ENCODE data around the gene PLA2G7. TPM values are rescaled to one million over a fixed set of nuclear protein-coding genes. Genes with fewer than 3 reads are reported as not detected.

The PLA2G7 gene
- total and polyA plus RNA-seq, 2 donors (not counting 3 experiments of a cell fraction or from before 2014, with no cell fraction given) = not detected

DNA sequence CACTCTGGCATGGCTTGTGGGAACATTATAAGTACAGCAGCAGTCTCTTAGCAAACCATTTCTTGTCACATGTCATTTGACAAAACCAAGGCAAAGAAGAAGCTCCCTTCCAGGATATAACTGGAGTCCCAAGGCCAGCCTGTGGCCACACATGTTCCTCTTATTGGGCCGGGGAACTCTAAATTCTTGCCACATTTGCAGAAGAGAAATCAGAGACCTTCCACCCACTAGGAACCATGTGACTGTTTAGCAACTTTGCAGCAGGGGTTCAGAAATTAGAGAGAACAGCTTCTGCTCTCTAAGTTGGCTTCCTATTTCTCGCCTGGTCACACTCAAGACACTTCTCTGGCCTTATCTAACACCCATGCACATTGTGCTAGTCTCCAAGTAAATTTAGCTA lies 37.6 kb upstream of the PLA2G7 start:
- Histone ChIP-seq H3K9me1 (replicated peaks; ENCODE audit: control insufficient read depth, extremely low read depth, insufficient read depth, low read length) (no peaks in the 10 kb centered on the region), H3K79me2 (ENCODE audit: control insufficient read depth, insufficient read depth, low read length) (no peaks in the 10 kb centered on the region), H2AFZ (ENCODE audit: low read depth, low read length) (no peak overlapping the region), H3K27ac (ENCODE audit: insufficient read depth, low read depth, low read length) (no peak overlapping the region), H3K4me3 (replicated peaks in 1 of 3; ENCODE audit: insufficient read depth in 1 of 3, low read depth in 1 of 3, low read length in 3 of 3) (no peak overlapping the region), H3K4me2 (ENCODE audit: insufficient read depth, low read length) (no peak overlapping the region), H3K27me3 (ENCODE audit: control insufficient read depth in 2 of 2, insufficient read depth in 2 of 2, low read length in 2 of 2) (peaks cover 0 to 2% of the 10 kb centered on the region in 2 experiments), H3K4me1 (ENCODE audit: control insufficient read depth, extremely low read depth, insufficient read depth, low read length) (no peaks in the 10 kb centered on the region), H3K9me3 (replicated peaks; ENCODE audit: control insufficient read depth, insufficient read depth, low read length) (no peaks in the 10 kb centered on the region), H4K20me1 (replicated peaks; ENCODE audit: control insufficient read depth, extremely low read depth, insufficient read depth, low read length) (no peaks in the 10 kb centered on the region), H3K36me3 (ENCODE audit: control insufficient read depth in 2 of 2, extremely low read depth in 1 of 2, insufficient read depth in 2 of 2, low read length in 2 of 2) (no peaks in the 10 kb centered on the region), H3K9ac (replicated peaks; ENCODE audit: extremely low read depth, insufficient read depth, low read length) (no peak overlapping the region)
- intact Hi-C loops (cut with micrococcal nuclease) (no loop called here), dilution Hi-C loops (cut with MboI; ENCODE audit: extremely low pct_ligation_motif_present, low sequenced_read_pairs) (no loop called here)
- no peak for DNase-seq (ENCODE audit: low read depth, low spot score)
- TF ChIP-seq GATA2 (IDR thresholded peaks at IDR 0.05; ENCODE audit: insufficient read depth, insufficient read length, low read depth, low read length) (no peak), MYC (IDR thresholded peaks at IDR 0.05; ENCODE audit: low read depth, low read length) (no peak), EZH2 (IDR thresholded peaks at IDR 0.05; ENCODE audit: borderline replicate concordance, low read depth, low read length, severe bottlenecking) (no peak), JUN (IDR thresholded peaks at IDR 0.05; ENCODE audit: borderline replicate concordance, insufficient read depth, insufficient read length, low read depth) (no peak), POLR2AphosphoS5 (IDR thresholded peaks at IDR 0.05; ENCODE audit: insufficient read depth, low read depth, low read length) (no peak), POLR2A (IDR thresholded peaks at IDR 0.05; ENCODE audit: low read depth, low read length) (no peak)
- TF ChIP-seq, protein P1, sequence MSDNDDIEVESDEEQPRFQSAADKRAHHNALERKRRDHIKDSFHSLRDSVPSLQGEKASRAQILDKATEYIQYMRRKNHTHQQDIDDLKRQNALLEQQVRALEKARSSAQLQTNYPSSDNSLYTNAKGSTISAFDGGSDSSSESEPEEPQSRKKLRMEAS (IDR thresholded peaks at IDR 0.05; ENCODE audit: insufficient read depth, insufficient read length) = no peak
- POLR2A ChIA-PET = no interaction called here
- CTCF ChIA-PET = no interaction called here
- BruUV-seq (replicated peaks) = no TSS peak
- no peak for FAIRE-seq

DNA sequence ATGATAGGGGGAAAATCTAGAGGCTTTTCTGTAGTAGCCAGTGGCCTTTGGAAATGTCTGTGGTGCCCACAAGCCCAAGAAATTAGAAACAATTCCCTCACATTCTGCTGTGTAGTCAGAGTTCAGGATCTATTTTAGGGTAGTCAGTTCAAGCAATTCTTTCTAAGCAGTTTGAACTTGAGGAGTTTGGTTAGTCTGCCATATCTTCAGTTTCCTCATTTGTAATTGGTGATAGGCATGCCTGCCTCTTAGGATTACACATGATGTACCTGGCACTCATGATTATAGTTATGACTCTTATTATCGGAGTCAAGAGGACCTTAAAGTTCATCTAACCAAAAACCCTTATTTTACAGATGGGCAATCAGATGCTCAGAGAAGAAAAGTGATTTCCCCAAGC lies 36.8 kb upstream of the PLA2G7 start:
- no peaks in the 10 kb centered on the region for H3K9me1 ChIP-seq (replicated peaks; ENCODE audit: control insufficient read depth, extremely low read depth, insufficient read depth, low read length)
- dilution Hi-C loops (cut with MboI; ENCODE audit: extremely low pct_ligation_motif_present, low sequenced_read_pairs) = no loop called here
- ChIA-PET CTCF (no interaction called here), POLR2A (no interaction called here)
- H3K27ac ChIP-seq (ENCODE audit: insufficient read depth, low read depth, low read length) = no peak overlapping the region
- DNase-seq (ENCODE audit: low read depth, low spot score) (no peak), FAIRE-seq (no peak)
- intact Hi-C loops (cut with micrococcal nuclease) = no loop called here
- no peaks in the 10 kb centered on the region for H4K20me1 ChIP-seq (replicated peaks; ENCODE audit: control insufficient read depth, extremely low read depth, insufficient read depth, low read length)
- no peak overlapping the region for H3K4me3 ChIP-seq (replicated peaks in 1 of 3; ENCODE audit: insufficient read depth in 1 of 3, low read depth in 1 of 3, low read length in 3 of 3)
- H3K79me2 ChIP-seq (ENCODE audit: control insufficient read depth, insufficient read depth, low read length) = no peaks in the 10 kb centered on the region
- no peak overlapping the region for H2AFZ ChIP-seq (ENCODE audit: low read depth, low read length)
- no TSS peak for BruUV-seq (replicated peaks)
- no peak overlapping the region for H3K4me2 ChIP-seq (ENCODE audit: insufficient read depth, low read length)
- no peak overlapping the region for H3K9ac ChIP-seq (replicated peaks; ENCODE audit: extremely low read depth, insufficient read depth, low read length)
- TF ChIP-seq, protein P1 (IDR thresholded peaks at IDR 0.05; ENCODE audit: insufficient read depth, insufficient read length) = no peak
- no peak for TF ChIP-seq POLR2AphosphoS5 (IDR thresholded peaks at IDR 0.05; ENCODE audit: insufficient read depth, low read depth, low read length)
- peaks cover 0 to 2% of the 10 kb centered on the region in 2 experiments for H3K27me3 ChIP-seq (ENCODE audit: control insufficient read depth in 2 of 2, insufficient read depth in 2 of 2, low read length in 2 of 2)
- H3K36me3 ChIP-seq (ENCODE audit: control insufficient read depth in 2 of 2, extremely low read depth in 1 of 2, insufficient read depth in 2 of 2, low read length in 2 of 2) = no peaks in the 10 kb centered on the region
- H3K9me3 ChIP-seq (replicated peaks; ENCODE audit: control insufficient read depth, insufficient read depth, low read length) = no peaks in the 10 kb centered on the region
- H3K4me1 ChIP-seq (ENCODE audit: control insufficient read depth, extremely low read depth, insufficient read depth, low read length) = no peaks in the 10 kb centered on the region

Measured in endothelial cell of umbilical vein (primary cell).